GM23338 (cell line): ENCODE data around the gene CDKN1A. TPM values are rescaled to one million over a fixed set of nuclear protein-coding genes. Genes with fewer than 3 reads are reported as not detected.

Experiments used
- ATAC-seq: fragments of 200-7000 bp; cut with Tn5 transposase; 3 replicates; pipeline ENCODE4 v1.9.1; 2020
- DNase-seq: peaks from one replicate; pipeline ENCODE4 v3.0.0-alpha.2; 2015; ENCODE audit warnings: low spot score
- H2AFZ ChIP-seq: fragments of 200-600 bp; sonication (generic); 2 replicates; pipeline ENCODE4 v1.8.0; 2016; ENCODE audit warnings: antibody characterized with exemption, mild to moderate bottlenecking, moderate library complexity
- H3F3A ChIP-seq: fragments of 200-600 bp; sonication (generic); replicated peaks from 2 replicates; pipeline ENCODE4 v1.8.0; 2017; ENCODE audit warnings: antibody characterized with exemption, mixed run types, low read depth
- H3K27ac ChIP-seq: fragments of 200-600 bp; sonication (generic); 2 replicates; pipeline ENCODE4 v1.6.1; 2016; ENCODE audit warnings: low read depth
- H3K27me3 ChIP-seq: fragments of 200-600 bp; sonication (generic); 2 replicates; pipeline ENCODE4 v1.8.0; 2016; ENCODE audit warnings: mild to moderate bottlenecking, mixed run types, moderate library complexity; ENCODE audit not compliant: insufficient read depth
- H3K36me3 ChIP-seq: fragments of 200-600 bp; sonication (generic); 2 replicates; pipeline ENCODE4 v1.8.0; 2016; ENCODE audit warnings: mild to moderate bottlenecking; ENCODE audit not compliant: insufficient read depth
- H3K4me1 ChIP-seq: fragments of 200-600 bp; sonication (generic); 2 replicates; pipeline ENCODE4 v1.8.0; 2016; ENCODE audit warnings: mild to moderate bottlenecking, moderate library complexity; ENCODE audit not compliant: insufficient read depth
- H3K4me2 ChIP-seq: fragments of 200-600 bp; sonication (generic); 2 replicates; pipeline ENCODE4 v1.7.1; 2017; ENCODE audit warnings: mixed run types
- H3K4me3 ChIP-seq: fragments of 200-600 bp; sonication (generic); 2 replicates; pipeline ENCODE4 v1.6.1; 2016; ENCODE audit warnings: mixed run types
- H3K79me2 ChIP-seq: fragments of 200-600 bp; sonication (generic); replicated peaks from 2 replicates; pipeline ENCODE4 v1.8.0; 2017; ENCODE audit warnings: mild to moderate bottlenecking; ENCODE audit not compliant: insufficient read depth
- H3K9me2 ChIP-seq: fragments of 200-600 bp; sonication (generic); 2 replicates; pipeline ENCODE4 v1.8.0; 2017; ENCODE audit not compliant: insufficient read depth
- H4K20me1 ChIP-seq: fragments of 200-600 bp; sonication (generic); replicated peaks from 2 replicates; pipeline ENCODE4 v1.8.0; 2017; ENCODE audit warnings: mild to moderate bottlenecking; ENCODE audit not compliant: insufficient read depth
- H3K27ac Mint-ChIP-seq: 2 replicates; pipeline ENCODE4 v1.8.0; 2020; ENCODE audit warnings: inconsistent platforms, mild to moderate bottlenecking, moderate library complexity, mixed read lengths
- H3K27me3 Mint-ChIP-seq: 3 replicates; pipeline ENCODE4 v1.8.0; 2022; ENCODE audit warnings: low read depth, mild to moderate bottlenecking, moderate library complexity, mixed read lengths, inconsistent platforms; ENCODE audit not compliant: insufficient read depth, poor library complexity
- H3K36me3 Mint-ChIP-seq: 3 replicates; pipeline ENCODE4 v1.8.0; 2021; ENCODE audit warnings: low read depth, mild to moderate bottlenecking, inconsistent platforms, moderate library complexity, mixed read lengths
- H3K4me1 Mint-ChIP-seq: 3 replicates; pipeline ENCODE4 v1.8.0; 2020; ENCODE audit warnings: mild to moderate bottlenecking, inconsistent platforms, mixed read lengths
- H3K4me3 Mint-ChIP-seq: 3 replicates; pipeline ENCODE4 v1.8.0; 2021; ENCODE audit warnings: moderate library complexity, mild to moderate bottlenecking, inconsistent platforms, mixed read lengths
- H3K9me3 Mint-ChIP-seq: 3 replicates; pipeline ENCODE4 v1.8.0; 2020; ENCODE audit warnings: moderate library complexity, mild to moderate bottlenecking, inconsistent platforms, mixed read lengths
- CREB1 ChIP-seq: fragments of 250-450 bp; sonication (Bioruptor Pico); IDR thresholded peaks from 2 replicates; pipeline ENCODE4 v1.5.0; 2020; ENCODE audit warnings: low read depth, mild to moderate bottlenecking, moderate library complexity
- NANOG ChIP-seq: IDR thresholded peaks from 2 replicates; pipeline ENCODE4 v1.6.1; 2016; ENCODE audit warnings: antibody characterized with exemption, borderline replicate concordance
- polyA plus RNA-seq: library from polyadenylated mRNA; unstranded; fragments of >200 nt; fragmentation: Nextera tagmentation; extraction: Ambion mirVana; gene quantifications from 2 replicates; pipeline ENCODE4 v1.2.1, GENCODE V29; 2016
- total RNA-seq: library from RNA; depleted of rRNA; stranded (reverse); fragments of >200 nt; shearing (Covaris generic); gene quantifications from 2 replicates; pipeline ENCODE4 v1.2.3, GENCODE V29; 2014
- TF ChIP-seq, protein P1 (sequence below): IDR thresholded peaks from 2 replicates; pipeline ENCODE4 v1.6.1; 2016; ENCODE audit warnings: antibody characterized with exemption
- TF ChIP-seq, protein P2 (sequence below): IDR thresholded peaks from one replicate; pipeline ENCODE4 v1.6.1; 2018; ENCODE audit warnings: antibody characterized with exemption; ENCODE audit not compliant: unreplicated experiment
- TF ChIP-seq, protein P3 (sequence below): fragments of 250-450 bp; sonication (Bioruptor Pico); IDR thresholded peaks from 2 replicates; pipeline ENCODE4 v1.5.0; 2020; ENCODE audit warnings: mild to moderate bottlenecking, moderate library complexity

Gene CDKN1A
- total and polyA plus RNA-seq, 2 experiments from 2014 or later, result 31.5 to 45.6 TPM

DNA sequence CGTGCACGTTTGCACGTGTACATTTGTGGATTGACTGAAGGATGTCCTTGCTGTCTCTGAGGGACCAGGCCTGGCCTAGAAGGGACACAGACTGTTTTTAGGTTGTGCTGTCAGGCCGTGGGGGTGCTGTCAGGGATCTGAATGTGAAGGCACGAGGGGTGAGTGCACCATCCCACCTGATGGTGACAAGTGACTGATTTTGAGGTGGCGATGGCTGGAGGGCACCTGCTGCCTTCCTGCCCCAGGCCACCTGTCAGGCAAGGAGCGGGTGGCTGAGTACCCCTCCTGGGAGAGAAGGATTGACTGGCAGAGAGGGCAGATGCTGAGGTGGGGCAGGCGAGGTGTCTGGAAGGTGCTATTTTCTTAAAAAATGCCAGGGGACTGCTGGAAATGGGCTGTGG lies 20.4 kb downstream of the CDKN1A start:
- no peak for ATAC-seq
- no peaks in the 10 kb centered on the region for H3K27me3 ChIP-seq

More for the DNA sequence above, 20.4 kb downstream of the CDKN1A start:
- DNase-seq, result no peak
- no peaks in the 10 kb centered on the region for H3K36me3 ChIP-seq
- H3K36me3 Mint-ChIP-seq, result no peaks in the 10 kb centered on the region
- no peak overlapping the region for H3K27ac ChIP-seq
- no peak overlapping the region for H2AFZ ChIP-seq
- no peaks in the 10 kb centered on the region for H3K9me2 ChIP-seq
- H3K4me2 ChIP-seq, result no peak overlapping the region
- no peak overlapping the region for H3K27ac Mint-ChIP-seq
- no peak overlapping the region for H3K4me3 ChIP-seq
- no peaks in the 10 kb centered on the region for H3K9me3 Mint-ChIP-seq
- no peak for TF ChIP-seq CREB1 (CRISPR knock-in tag)
- TF ChIP-seq NANOG, result no peak
- TF ChIP-seq, protein P1, sequence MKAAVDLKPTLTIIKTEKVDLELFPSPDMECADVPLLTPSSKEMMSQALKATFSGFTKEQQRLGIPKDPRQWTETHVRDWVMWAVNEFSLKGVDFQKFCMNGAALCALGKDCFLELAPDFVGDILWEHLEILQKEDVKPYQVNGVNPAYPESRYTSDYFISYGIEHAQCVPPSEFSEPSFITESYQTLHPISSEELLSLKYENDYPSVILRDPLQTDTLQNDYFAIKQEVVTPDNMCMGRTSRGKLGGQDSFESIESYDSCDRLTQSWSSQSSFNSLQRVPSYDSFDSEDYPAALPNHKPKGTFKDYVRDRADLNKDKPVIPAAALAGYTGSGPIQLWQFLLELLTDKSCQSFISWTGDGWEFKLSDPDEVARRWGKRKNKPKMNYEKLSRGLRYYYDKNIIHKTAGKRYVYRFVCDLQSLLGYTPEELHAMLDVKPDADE, result no peak
- TF ChIP-seq, protein P2, sequence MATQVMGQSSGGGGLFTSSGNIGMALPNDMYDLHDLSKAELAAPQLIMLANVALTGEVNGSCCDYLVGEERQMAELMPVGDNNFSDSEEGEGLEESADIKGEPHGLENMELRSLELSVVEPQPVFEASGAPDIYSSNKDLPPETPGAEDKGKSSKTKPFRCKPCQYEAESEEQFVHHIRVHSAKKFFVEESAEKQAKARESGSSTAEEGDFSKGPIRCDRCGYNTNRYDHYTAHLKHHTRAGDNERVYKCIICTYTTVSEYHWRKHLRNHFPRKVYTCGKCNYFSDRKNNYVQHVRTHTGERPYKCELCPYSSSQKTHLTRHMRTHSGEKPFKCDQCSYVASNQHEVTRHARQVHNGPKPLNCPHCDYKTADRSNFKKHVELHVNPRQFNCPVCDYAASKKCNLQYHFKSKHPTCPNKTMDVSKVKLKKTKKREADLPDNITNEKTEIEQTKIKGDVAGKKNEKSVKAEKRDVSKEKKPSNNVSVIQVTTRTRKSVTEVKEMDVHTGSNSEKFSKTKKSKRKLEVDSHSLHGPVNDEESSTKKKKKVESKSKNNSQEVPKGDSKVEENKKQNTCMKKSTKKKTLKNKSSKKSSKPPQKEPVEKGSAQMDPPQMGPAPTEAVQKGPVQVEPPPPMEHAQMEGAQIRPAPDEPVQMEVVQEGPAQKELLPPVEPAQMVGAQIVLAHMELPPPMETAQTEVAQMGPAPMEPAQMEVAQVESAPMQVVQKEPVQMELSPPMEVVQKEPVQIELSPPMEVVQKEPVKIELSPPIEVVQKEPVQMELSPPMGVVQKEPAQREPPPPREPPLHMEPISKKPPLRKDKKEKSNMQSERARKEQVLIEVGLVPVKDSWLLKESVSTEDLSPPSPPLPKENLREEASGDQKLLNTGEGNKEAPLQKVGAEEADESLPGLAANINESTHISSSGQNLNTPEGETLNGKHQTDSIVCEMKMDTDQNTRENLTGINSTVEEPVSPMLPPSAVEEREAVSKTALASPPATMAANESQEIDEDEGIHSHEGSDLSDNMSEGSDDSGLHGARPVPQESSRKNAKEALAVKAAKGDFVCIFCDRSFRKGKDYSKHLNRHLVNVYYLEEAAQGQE, result no peak
- TF ChIP-seq, protein P3, sequence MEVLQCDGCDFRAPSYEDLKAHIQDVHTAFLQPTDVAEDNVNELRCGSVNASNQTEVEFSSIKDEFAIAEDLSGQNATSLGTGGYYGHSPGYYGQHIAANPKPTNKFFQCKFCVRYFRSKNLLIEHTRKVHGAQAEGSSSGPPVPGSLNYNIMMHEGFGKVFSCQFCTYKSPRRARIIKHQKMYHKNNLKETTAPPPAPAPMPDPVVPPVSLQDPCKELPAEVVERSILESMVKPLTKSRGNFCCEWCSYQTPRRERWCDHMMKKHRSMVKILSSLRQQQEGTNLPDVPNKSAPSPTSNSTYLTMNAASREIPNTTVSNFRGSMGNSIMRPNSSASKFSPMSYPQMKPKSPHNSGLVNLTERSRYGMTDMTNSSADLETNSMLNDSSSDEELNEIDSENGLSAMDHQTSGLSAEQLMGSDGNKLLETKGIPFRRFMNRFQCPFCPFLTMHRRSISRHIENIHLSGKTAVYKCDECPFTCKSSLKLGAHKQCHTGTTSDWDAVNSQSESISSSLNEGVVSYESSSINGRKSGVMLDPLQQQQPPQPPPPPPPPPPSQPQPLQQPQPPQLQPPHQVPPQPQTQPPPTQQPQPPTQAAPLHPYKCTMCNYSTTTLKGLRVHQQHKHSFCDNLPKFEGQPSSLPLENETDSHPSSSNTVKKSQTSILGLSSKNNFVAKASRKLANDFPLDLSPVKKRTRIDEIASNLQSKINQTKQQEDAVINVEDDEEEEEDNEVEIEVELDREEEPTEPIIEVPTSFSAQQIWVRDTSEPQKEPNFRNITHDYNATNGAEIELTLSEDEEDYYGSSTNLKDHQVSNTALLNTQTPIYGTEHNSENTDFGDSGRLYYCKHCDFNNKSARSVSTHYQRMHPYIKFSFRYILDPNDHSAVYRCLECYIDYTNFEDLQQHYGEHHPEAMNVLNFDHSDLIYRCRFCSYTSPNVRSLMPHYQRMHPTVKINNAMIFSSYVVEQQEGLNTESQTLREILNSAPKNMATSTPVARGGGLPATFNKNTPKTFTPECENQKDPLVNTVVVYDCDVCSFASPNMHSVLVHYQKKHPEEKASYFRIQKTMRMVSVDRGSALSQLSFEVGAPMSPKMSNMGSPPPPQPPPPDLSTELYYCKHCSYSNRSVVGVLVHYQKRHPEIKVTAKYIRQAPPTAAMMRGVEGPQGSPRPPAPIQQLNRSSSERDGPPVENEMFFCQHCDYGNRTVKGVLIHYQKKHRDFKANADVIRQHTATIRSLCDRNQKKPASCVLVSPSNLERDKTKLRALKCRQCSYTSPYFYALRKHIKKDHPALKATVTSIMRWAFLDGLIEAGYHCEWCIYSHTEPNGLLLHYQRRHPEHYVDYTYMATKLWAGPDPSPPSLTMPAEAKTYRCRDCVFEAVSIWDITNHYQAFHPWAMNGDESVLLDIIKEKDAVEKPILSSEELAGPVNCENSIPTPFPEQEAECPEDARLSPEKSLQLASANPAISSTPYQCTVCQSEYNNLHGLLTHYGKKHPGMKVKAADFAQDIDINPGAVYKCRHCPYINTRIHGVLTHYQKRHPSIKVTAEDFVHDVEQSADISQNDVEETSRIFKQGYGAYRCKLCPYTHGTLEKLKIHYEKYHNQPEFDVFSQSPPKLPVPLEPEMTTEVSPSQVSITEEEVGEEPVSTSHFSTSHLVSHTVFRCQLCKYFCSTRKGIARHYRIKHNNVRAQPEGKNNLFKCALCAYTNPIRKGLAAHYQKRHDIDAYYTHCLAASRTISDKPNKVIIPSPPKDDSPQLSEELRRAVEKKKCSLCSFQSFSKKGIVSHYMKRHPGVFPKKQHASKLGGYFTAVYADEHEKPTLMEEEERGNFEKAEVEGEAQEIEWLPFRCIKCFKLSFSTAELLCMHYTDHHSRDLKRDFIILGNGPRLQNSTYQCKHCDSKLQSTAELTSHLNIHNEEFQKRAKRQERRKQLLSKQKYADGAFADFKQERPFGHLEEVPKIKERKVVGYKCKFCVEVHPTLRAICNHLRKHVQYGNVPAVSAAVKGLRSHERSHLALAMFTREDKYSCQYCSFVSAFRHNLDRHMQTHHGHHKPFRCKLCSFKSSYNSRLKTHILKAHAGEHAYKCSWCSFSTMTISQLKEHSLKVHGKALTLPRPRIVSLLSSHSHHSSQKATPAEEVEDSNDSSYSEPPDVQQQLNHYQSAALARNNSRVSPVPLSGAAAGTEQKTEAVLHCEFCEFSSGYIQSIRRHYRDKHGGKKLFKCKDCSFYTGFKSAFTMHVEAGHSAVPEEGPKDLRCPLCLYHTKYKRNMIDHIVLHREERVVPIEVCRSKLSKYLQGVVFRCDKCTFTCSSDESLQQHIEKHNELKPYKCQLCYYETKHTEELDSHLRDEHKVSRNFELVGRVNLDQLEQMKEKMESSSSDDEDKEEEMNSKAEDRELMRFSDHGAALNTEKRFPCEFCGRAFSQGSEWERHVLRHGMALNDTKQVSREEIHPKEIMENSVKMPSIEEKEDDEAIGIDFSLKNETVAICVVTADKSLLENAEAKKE (CRISPR knock-in tag), result no peak
- no peaks in the 10 kb centered on the region for H3K4me1 ChIP-seq
- H3K4me1 Mint-ChIP-seq, result no peaks in the 10 kb centered on the region
- H3F3A ChIP-seq, result no peaks in the 10 kb centered on the region
- no peak overlapping the region for H3K4me3 Mint-ChIP-seq
- no peaks in the 10 kb centered on the region for H3K79me2 ChIP-seq
- H3K27me3 Mint-ChIP-seq, result peaks cover 1% of the 10 kb centered on the region
- H4K20me1 ChIP-seq, result no peaks in the 10 kb centered on the region
